GM23338 (cell line): Measurements from ENCODE around the gene ALMS1. TPM values are rescaled to one million over a fixed set of nuclear protein-coding genes. Genes with fewer than 3 reads are reported as not detected.
"Not testable (repeated sequence)": the region's sequence is repeated elsewhere in the genome, so short reads cannot be mapped to it uniquely, and the experiment has no call there.

ENCODE experiments used
- ATAC-seq: fragments of 200-7000 bp; cut with Tn5 transposase; 3 replicates; pipeline ENCODE4 v1.9.1; 2020
- DNase-seq: peaks from one replicate; pipeline ENCODE4 v3.0.0-alpha.2; 2015; ENCODE audit warnings: low spot score
- H2AFZ ChIP-seq: fragments of 200-600 bp; sonication (generic); 2 replicates; pipeline ENCODE4 v1.8.0; 2016; ENCODE audit warnings: antibody characterized with exemption, mild to moderate bottlenecking, moderate library complexity
- H3F3A ChIP-seq: fragments of 200-600 bp; sonication (generic); replicated peaks from 2 replicates; pipeline ENCODE4 v1.8.0; 2017; ENCODE audit warnings: antibody characterized with exemption, mixed run types, low read depth
- H3K27ac ChIP-seq: fragments of 200-600 bp; sonication (generic); 2 replicates; pipeline ENCODE4 v1.6.1; 2016; ENCODE audit warnings: low read depth
- H3K27me3 ChIP-seq: fragments of 200-600 bp; sonication (generic); 2 replicates; pipeline ENCODE4 v1.8.0; 2016; ENCODE audit warnings: mild to moderate bottlenecking, mixed run types, moderate library complexity; ENCODE audit not compliant: insufficient read depth
- H3K36me3 ChIP-seq: fragments of 200-600 bp; sonication (generic); 2 replicates; pipeline ENCODE4 v1.8.0; 2016; ENCODE audit warnings: mild to moderate bottlenecking; ENCODE audit not compliant: insufficient read depth
- H3K4me1 ChIP-seq: fragments of 200-600 bp; sonication (generic); 2 replicates; pipeline ENCODE4 v1.8.0; 2016; ENCODE audit warnings: mild to moderate bottlenecking, moderate library complexity; ENCODE audit not compliant: insufficient read depth
- H3K4me2 ChIP-seq: fragments of 200-600 bp; sonication (generic); 2 replicates; pipeline ENCODE4 v1.7.1; 2017; ENCODE audit warnings: mixed run types
- H3K4me3 ChIP-seq: fragments of 200-600 bp; sonication (generic); 2 replicates; pipeline ENCODE4 v1.6.1; 2016; ENCODE audit warnings: mixed run types
- H3K79me2 ChIP-seq: fragments of 200-600 bp; sonication (generic); replicated peaks from 2 replicates; pipeline ENCODE4 v1.8.0; 2017; ENCODE audit warnings: mild to moderate bottlenecking; ENCODE audit not compliant: insufficient read depth
- H3K9me2 ChIP-seq: fragments of 200-600 bp; sonication (generic); 2 replicates; pipeline ENCODE4 v1.8.0; 2017; ENCODE audit not compliant: insufficient read depth
- H4K20me1 ChIP-seq: fragments of 200-600 bp; sonication (generic); replicated peaks from 2 replicates; pipeline ENCODE4 v1.8.0; 2017; ENCODE audit warnings: mild to moderate bottlenecking; ENCODE audit not compliant: insufficient read depth
- H3K27ac Mint-ChIP-seq: 2 replicates; pipeline ENCODE4 v1.8.0; 2020; ENCODE audit warnings: inconsistent platforms, mild to moderate bottlenecking, moderate library complexity, mixed read lengths
- H3K27me3 Mint-ChIP-seq: 3 replicates; pipeline ENCODE4 v1.8.0; 2022; ENCODE audit warnings: low read depth, mild to moderate bottlenecking, moderate library complexity, mixed read lengths, inconsistent platforms; ENCODE audit not compliant: insufficient read depth, poor library complexity
- H3K36me3 Mint-ChIP-seq: 3 replicates; pipeline ENCODE4 v1.8.0; 2021; ENCODE audit warnings: low read depth, mild to moderate bottlenecking, inconsistent platforms, moderate library complexity, mixed read lengths
- H3K4me1 Mint-ChIP-seq: 3 replicates; pipeline ENCODE4 v1.8.0; 2020; ENCODE audit warnings: mild to moderate bottlenecking, inconsistent platforms, mixed read lengths
- H3K4me3 Mint-ChIP-seq: 3 replicates; pipeline ENCODE4 v1.8.0; 2021; ENCODE audit warnings: moderate library complexity, mild to moderate bottlenecking, inconsistent platforms, mixed read lengths
- H3K9me3 Mint-ChIP-seq: 3 replicates; pipeline ENCODE4 v1.8.0; 2020; ENCODE audit warnings: moderate library complexity, mild to moderate bottlenecking, inconsistent platforms, mixed read lengths
- CREB1 ChIP-seq: fragments of 250-450 bp; sonication (Bioruptor Pico); IDR thresholded peaks from 2 replicates; pipeline ENCODE4 v1.5.0; 2020; ENCODE audit warnings: low read depth, mild to moderate bottlenecking, moderate library complexity
- CTCF ChIP-seq, 2 experiments: fragments of 200-600 bp in 1 of 2; sonication (generic) in 1 of 2; conservative IDR thresholded peaks; 2 replicates each; pipeline versions ENCODE4 v1.5.1 to v1.6.1; 2016 to 2017; ENCODE audit warnings: antibody characterized with exemption in 2 of 2, low read depth in 2 of 2, mild to moderate bottlenecking in 2 of 2, moderate library complexity in 1 of 2
- EZH2phosphoT487 ChIP-seq: fragments of 200-600 bp; sonication (generic); IDR thresholded peaks from one replicate; pipeline ENCODE4 v1.8.1; 2018; ENCODE audit warnings: antibody characterized with exemption; ENCODE audit not compliant: unreplicated experiment
- JUNB ChIP-seq: IDR thresholded peaks from one replicate; pipeline ENCODE4 v1.6.1; 2016; ENCODE audit warnings: antibody characterized with exemption; ENCODE audit not compliant: unreplicated experiment
- NANOG ChIP-seq: IDR thresholded peaks from 2 replicates; pipeline ENCODE4 v1.6.1; 2016; ENCODE audit warnings: antibody characterized with exemption, borderline replicate concordance
- REST ChIP-seq: IDR thresholded peaks from one replicate; pipeline ENCODE4 v1.6.1; 2018; ENCODE audit warnings: antibody characterized with exemption; ENCODE audit not compliant: unreplicated experiment
- ZNF114 ChIP-seq: fragments of 250-450 bp; sonication (Bioruptor Pico); IDR thresholded peaks from 2 replicates; pipeline ENCODE4 v1.5.0; 2020; ENCODE audit warnings: mild to moderate bottlenecking, moderate library complexity
- ZNF331 ChIP-seq: fragments of 250-450 bp; sonication (Bioruptor Pico); IDR thresholded peaks from 2 replicates; pipeline ENCODE4 v1.5.0; 2020; ENCODE audit warnings: low read depth, mild to moderate bottlenecking, moderate library complexity
- ZNF462 ChIP-seq: fragments of 250-450 bp; sonication (Bioruptor Pico); IDR thresholded peaks from 2 replicates; pipeline ENCODE4 v1.5.0; 2020; ENCODE audit warnings: mild to moderate bottlenecking, moderate library complexity
- polyA plus RNA-seq: library from polyadenylated mRNA; unstranded; fragments of >200 nt; fragmentation: Nextera tagmentation; extraction: Ambion mirVana; gene quantifications from 2 replicates; pipeline ENCODE4 v1.2.1, GENCODE V29; 2016
- total RNA-seq: library from RNA; depleted of rRNA; stranded (reverse); fragments of >200 nt; shearing (Covaris generic); gene quantifications from 2 replicates; pipeline ENCODE4 v1.2.3, GENCODE V29; 2014

The ALMS1 gene
- total and polyA plus RNA-seq, 2 experiments from 2014 or later, result 38.8 to 65.7 TPM

- TF ChIP-seq EZH2phosphoT487 (no peak), REST (no peak), CTCF (conservative IDR thresholded peaks at IDR 0.05; ENCODE audit: low read depth in 2 of 2) (no peak), JUNB (no peak), NANOG (no peak), ZNF331 (CRISPR knock-in tag) (no peak), ZNF114 (CRISPR knock-in tag) (no peak)
These were observed 82.7 kb downstream of the ALMS1 start (continued) for GRCh38 chr2:73468376-73468775.

DNA sequence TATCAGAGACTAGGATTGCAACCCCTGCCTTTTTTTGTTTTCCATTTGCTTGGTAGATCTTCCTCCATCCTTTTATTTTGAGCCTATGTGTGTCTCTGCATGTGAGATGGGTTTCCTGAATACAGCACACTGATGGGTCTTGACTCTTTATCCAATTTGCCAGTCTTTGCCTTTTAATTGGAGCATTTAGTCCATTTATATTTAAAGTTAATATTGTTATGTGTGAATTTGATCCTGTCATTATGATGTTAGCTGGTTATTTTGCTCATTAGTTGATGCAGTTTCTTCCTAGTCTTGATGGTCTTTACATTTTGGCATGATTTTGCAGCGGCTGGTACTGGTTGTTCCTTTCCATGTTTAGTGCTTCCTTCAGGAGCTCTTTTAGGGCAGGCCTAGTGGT, 98.2 kb downstream of the ALMS1 start:
- H3K27me3 ChIP-seq, H3K27ac ChIP-seq, H2AFZ ChIP-seq, H3K4me3 ChIP-seq, H3F3A ChIP-seq, DNase-seq, H3K4me3 Mint-ChIP-seq, H3K79me2 ChIP-seq, H3K4me1 ChIP-seq, H3K9me2 ChIP-seq, H3K27me3 Mint-ChIP-seq, H4K20me1 ChIP-seq, H3K27ac Mint-ChIP-seq, ATAC-seq, H3K36me3 ChIP-seq, H3K4me2 ChIP-seq: not testable (repeated sequence)
- Mint-ChIP-seq H3K4me1 (peaks cover 12% of the 10 kb centered on the region), H3K9me3 (peaks cover 34% of the 10 kb centered on the region), H3K36me3 (peaks cover 42% of the 10 kb centered on the region)

GRCh38 chr2:73487112-73487657, 101.5 kb downstream of the ALMS1 start:
- peaks cover 3% of the 10 kb centered on the region; the same call in 1 of the 2 replicates for H3K4me1 ChIP-seq
- H3K79me2 ChIP-seq, result peaks cover 5% of the 10 kb centered on the region
- H3K4me2 ChIP-seq, result no peak overlapping the region
- Mint-ChIP-seq H3K27me3 (peaks cover 4% of the 10 kb centered on the region), H3K4me3 (no peak overlapping the region), H3K27ac (no peak overlapping the region), H3K36me3 (peaks cover 49% of the 10 kb centered on the region), H3K9me3 (peaks cover 22% of the 10 kb centered on the region), H3K4me1 (peaks cover 12% of the 10 kb centered on the region)
- no peaks in the 10 kb centered on the region for H3K27me3 ChIP-seq
- H3K27ac ChIP-seq, result no peak overlapping the region
- H3K4me3 ChIP-seq, result no peak overlapping the region
- DNase-seq (no peak), ATAC-seq (no peak)
- no peaks in the 10 kb centered on the region for H3K9me2 ChIP-seq
- H4K20me1 ChIP-seq, result peaks cover 2% of the 10 kb centered on the region; the same call in 1 of the 2 replicates
- H3F3A ChIP-seq, result no peaks in the 10 kb centered on the region
- H2AFZ ChIP-seq, result no peak overlapping the region
- H3K36me3 ChIP-seq, result peaks cover 16% of the 10 kb centered on the region
- TF ChIP-seq ZNF462, result no peak
- TF ChIP-seq JUNB, result no peak
- no peak for TF ChIP-seq CREB1 (CRISPR knock-in tag)
